HG02571 (cell line): ENCODE data around the gene CSTPP1.
"Not testable (repeated sequence)": the region's sequence is repeated elsewhere in the genome, so short reads cannot be mapped to it uniquely, and the experiment has no call there.

ENCODE experiments used
- ATAC-seq: cut with Tn5 transposase; IDR thresholded peaks from one replicate; pipeline ENCODE4 v1.9.1; 2021; ENCODE audit warnings: mild to moderate bottlenecking, moderate library complexity; ENCODE audit not compliant: unreplicated experiment

CSTPP1 gene

DNA sequence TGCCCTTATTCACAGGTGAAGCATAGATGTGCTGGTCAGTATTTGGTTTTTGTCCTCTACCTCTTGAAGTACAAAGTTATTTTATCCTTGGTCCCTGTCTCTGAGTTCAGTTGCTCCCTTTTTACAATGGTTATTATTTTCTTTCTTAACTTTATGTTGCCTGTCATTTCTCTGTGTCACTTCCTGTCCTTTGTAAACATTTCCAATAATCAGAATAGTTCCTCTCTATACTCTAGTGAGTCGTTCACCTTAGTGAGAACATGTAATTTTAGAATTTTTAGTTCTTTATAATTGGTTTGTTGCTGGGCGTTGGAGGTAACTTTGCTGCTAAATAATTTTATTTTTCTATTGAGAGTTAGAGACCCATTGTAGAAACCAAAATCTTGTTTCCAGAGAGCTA, 16.0 kb downstream of the CSTPP1 start:
- ATAC-seq: no peak

DNA sequence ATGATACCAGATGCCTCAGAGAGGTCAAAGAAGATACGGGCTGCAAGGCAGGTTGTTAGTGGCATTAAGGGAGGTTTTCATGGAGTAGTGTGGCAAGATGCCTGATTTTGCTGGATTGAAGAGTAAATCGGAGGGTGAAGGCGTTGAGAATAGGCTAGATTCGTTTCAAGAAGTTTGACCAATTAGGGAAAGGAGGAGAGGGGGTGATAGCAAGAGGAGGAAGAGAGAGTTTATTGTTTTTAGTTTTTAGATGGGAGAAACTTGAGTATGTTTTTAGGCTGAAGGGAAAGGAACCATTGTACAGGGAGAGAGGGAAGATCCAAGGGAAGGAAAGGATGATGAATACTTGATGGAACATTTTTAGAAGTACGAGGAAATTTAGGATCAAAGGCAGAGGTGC, 16.5 kb downstream of the CSTPP1 start:
- no peak for ATAC-seq

DNA sequence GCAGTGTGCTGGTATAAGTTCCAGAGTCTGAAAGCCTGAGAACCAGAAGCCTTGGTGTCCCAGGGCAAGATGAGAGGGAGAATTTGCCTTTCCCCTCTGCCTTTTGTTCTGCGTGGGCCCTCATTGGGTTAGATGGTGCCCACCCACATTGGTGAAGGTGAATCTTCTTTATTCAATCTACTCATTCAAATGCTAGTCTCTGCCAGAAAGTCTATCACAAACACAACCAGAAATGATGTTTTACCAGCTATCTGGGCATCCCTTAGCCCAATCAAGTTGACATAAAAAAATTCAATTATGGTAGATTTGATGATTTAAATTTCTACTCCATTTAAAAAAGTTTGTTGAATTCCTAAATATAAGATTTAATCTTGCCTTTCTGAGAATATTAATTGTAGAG, 22.2 kb downstream of the CSTPP1 start:
- no peak for ATAC-seq

DNA sequence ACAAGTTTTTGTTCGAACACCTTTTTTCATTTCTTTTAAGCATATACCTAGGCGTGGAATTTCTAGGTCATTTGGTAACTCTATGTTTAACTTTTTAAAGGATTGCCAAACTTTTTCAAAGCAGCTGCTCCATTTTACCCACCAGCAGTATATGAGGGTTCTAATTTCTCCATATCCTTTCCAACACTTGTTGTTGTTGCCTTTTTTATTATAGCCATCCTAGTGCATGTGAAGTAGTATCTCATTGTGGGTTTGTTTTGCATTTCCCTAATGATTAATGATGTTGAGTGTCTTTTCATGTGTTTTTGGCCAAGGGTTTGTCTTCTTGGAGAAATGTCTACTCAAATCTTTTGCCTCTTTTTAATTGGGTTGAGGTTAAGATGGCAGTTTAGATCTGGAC, 24.5 kb downstream of the CSTPP1 start:
- ATAC-seq: no peak

DNA sequence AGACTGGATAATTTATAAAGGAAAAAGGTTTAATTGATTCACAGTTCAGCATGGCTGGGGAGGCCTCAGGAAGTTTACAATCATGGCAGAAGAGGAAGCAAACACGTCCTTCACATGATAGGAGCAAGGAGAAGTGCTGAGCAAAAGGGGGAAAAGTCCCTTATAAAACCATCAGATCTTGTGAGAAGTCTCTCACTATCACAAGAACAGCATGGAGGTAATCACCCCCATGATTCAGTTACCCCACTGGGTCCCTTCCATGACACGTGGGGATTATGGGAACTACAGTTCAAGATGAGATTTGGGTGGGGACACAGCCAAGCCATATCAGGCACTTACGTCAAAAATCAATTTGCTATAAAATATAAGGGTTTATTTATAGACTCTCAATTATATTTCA, 25.3 kb downstream of the CSTPP1 start:
- not testable (repeated sequence) for ATAC-seq

DNA sequence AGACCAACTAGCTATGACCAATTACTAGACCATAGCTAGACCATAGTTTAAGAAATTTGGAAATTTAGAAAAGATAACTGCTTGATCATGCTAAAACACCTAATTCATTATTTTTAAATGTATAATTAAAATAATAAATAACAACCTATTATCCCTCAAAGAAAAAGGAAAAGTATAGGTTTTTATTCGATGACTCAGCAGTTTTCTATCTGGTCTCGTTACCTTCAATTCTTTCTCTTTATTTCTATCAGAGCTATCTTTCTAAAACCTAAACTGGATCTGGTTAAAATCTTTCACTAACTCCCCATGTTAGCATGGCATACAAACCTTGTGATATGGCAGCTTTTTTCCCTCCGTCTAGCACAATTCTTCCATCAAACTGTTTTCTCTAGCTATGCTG, 27.3 kb downstream of the CSTPP1 start:
- no peak for ATAC-seq

DNA sequence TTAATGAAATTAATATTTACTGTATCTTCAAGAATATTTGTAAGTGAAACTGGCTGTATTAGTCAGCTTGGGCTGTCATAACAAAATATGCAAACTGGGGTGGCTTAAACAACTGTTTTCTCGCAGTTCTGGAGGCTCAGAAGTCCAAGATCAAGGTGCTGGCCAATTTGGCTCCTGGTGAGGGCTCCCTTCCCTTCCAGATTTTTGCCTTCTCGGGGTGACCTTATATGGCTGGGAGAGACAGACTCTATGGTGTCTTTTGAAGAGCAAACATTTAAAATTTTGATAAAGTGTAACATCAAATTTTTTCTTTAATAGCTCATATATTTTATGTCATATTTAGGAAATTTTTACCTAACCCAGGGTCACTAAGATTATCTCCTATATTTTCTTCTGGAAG, 30.2 kb downstream of the CSTPP1 start:
- ATAC-seq: no peak

DNA sequence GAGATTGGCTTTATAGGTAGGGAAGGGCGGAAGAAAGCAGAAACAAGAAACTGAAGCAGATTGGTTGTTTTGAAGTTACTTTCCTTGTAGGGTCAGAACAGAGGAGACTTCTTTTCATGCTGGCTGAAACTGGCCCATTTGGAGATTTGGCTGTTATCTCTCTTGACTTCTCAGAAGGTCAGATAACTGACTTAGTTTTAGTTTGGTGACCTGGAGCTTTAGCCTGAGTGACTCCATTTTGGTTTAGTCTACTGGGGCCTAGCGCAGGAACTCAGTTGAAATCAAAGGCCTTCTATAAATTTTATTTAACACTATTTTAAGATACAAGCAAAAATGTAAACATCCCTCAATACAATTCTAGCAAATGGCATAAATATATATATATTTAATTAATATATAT, 31.4 kb downstream of the CSTPP1 start:
- no peak for ATAC-seq

DNA sequence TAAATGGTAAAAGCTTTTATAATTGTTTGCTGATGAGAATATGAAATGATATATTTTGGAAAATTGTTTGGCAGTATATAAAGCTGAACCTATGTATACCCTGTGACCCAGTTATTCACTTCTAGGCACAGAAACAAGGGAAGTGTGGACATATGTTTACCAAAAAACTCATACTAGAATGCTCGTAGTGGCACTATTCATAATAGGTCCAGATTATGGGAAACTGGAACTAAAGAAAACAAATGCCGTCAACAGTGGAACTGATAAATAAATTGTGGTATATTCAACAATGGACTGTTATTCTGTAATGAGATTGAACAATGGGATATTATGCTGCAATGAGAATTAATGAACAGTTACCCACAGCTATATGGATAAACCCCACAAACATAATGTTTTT, 32.8 kb downstream of the CSTPP1 start:
- ATAC-seq: no peak

DNA sequence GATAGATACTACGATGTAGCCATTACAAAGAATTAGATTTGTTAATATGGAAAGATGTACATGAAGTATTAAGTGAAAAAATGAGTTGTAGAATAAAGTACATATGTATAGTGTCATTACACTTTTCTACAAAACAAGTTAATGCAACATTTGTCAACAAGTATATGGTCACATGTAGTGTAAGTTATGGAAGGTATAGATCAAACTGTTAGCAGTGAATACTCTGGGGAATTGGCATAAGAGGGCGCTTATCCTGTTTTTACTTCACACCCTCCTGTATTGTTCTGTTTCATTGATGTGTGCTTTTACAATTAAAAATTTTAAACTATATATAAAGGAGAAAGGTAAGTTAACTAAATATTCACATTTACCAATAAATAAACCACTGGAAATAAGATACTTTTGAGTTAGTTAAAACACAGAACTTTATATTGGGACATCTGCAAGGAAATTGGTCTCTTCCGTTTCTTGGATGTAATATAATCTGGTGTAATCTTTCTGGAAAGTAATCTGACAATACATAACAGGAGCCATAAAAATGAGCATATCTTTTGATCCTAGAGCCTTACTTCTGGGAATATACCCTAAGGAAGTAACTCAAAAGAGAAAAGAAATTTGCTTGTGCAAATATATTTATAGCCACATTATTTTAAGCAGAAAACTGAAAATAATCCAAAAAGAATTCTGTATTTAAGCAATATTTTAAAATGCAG, 34.5 kb downstream of the CSTPP1 start:
- ATAC-seq: no peak

DNA sequence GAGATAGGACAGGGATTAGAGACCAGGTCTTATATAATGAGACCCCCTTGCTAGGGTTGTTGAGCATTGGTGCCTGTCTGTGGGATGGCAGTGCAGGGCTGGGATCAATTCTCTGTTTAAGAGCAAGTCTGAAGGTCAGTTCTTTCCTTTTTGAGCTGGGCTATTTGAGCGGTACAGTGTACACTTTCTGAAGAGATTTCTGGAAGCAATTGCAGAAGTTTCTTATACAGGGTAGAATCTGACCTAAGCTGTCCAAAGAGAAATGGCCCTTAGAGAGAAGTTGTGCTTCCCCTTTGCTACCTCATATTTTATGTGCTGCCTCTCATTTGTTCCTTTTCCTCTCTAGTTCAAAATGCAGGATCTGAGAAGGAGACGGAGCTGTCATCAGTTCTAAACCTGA, 35.8 kb downstream of the CSTPP1 start:
- ATAC-seq: no peak

DNA sequence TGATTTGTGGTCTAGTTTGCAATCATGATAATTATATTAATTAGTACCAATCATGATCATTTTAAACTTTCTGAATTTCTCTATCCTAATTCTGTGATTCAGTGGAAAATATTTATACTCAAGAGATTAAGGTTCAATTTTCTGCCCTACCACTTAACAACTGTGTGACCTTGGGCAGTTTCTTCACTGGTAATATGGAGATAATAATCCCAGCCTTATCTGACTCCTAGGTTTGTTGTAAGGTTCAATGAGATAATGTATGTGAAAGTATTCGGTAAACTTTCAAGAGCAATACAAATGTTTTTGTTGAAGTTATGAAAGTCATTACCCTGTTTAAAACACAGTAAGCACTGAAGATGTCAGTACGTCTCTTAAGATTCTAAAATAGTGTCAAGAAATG, 36.3 kb downstream of the CSTPP1 start:
- ATAC-seq: no peak

DNA sequence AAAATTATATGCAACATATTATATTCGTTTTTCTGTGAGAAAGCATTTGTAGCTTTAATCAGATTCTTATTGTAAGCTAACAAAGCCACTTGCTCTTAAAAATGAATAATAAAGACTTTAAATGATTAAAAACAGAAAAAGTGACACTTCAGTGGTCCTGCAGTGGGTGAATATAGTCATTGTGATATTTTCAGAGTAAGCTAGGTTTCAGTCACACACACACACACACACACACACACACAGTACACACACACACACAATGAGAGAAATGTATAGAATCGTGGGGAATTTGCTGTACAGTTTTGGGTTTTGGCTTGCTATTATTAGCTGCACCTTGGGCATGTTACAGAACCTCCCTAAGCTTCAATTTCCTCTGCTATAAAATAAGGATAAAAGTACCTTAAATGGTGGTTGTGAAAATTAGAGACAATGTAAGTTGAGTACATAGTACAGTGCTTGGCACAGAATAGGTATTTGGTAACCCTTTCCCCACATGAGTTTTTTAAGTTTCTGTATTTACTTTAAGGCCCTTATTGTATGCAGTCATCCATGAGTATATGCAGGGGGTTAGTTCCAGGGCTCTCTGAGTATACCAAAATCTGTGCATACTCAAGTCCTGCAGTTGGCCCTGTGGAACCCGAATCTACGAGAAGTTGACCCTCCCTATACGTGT, 39.8 kb downstream of the CSTPP1 start:
- ATAC-seq: no peak

DNA sequence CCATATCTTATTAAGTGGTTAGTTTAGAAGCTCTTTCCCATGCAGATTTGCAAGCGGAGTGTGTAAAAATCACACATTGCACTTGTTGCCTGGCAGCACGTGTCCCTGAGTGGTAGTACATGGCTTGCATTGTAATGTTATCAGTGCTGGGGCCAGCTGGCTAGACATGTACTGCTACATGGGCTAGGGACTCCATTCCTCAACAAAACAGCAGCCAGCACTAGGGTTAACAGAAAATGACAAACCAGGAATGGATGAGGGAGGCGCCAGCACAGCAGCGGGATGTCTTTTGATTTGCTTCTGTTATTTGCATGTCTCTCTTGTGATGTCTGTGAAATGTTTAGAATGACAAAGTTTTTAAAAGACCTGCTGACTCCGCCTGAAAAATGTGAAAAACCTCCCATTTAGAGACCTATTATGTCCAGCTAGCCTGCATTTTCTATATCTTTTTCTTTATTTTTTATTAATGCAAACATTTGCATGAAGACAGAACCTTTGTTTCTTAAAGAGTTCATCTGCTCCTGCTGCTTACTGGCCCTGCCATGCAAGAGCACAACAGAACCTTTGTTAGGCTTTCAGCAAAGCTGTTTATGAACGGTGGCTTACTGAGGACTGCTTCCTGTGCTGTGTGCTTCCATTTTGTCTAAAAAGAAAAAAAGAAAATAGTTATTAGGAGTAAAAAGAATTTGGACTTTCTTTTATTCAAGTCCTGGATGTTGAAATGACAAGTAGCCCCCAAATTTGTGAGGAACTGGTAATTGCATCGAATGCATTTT, 40.7 kb downstream of the CSTPP1 start:
- no peak for ATAC-seq

DNA sequence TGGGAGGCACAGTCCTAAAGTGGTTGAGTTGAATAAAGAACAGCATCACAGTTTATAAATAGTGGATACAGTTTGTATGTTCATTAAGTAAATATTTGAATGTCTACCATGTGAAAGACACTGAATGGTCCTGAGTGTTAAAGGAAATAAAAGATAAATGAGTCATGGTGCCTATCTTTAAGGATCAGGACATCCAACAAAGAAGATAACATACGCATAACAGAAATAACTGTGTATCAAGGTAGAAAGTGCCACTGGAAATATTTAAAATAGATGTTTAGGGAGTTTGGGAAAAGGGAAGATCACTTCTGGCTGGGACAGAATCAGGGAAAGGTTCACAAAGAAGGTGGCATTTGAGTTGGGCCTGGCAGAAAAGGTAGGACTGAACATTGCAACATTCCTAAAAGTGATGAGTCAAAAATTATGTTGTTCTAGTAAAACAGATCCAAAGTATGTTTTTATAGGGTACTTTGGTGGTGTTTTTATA, 41.5 kb downstream of the CSTPP1 start:
- no peak for ATAC-seq

DNA sequence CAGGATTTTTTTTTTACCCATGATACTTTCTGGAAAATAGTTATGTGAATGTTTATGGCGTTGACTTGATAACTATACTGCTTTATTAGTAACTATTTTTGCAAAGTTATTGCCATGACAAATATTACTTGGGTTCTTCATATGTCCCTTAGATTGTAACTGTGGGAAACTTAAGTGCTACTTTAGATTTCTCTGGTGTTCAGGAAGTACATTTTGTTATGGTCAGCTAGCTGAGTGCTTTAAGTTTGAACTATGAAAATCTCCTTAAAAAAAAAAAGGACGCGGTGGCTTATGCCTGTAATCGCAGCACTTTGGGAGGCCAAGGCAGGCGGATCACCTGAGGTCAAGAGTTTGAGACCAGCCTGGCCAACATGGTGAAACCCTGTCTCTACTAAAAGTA, 42.8 kb downstream of the CSTPP1 start:
- no peak for ATAC-seq

DNA sequence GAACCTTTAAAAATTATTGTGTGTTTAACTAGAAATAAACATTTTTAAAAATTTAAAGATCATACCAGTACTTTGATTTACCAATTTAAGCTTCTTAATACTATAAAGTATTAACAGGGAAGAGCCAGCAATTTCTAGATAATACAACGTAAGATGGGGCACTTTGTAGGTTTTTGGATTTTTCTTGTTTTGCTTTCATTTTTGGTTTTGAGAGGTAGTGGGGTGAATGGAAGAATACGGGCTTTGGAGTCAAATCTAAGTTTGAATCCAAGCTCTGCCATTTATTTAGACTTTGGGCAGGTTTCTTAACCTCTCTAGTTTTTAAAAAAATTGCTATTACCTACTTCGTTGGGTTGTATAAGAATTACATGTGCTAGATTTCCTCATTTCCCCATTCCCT, 44.9 kb downstream of the CSTPP1 start:
- ATAC-seq: no peak

DNA sequence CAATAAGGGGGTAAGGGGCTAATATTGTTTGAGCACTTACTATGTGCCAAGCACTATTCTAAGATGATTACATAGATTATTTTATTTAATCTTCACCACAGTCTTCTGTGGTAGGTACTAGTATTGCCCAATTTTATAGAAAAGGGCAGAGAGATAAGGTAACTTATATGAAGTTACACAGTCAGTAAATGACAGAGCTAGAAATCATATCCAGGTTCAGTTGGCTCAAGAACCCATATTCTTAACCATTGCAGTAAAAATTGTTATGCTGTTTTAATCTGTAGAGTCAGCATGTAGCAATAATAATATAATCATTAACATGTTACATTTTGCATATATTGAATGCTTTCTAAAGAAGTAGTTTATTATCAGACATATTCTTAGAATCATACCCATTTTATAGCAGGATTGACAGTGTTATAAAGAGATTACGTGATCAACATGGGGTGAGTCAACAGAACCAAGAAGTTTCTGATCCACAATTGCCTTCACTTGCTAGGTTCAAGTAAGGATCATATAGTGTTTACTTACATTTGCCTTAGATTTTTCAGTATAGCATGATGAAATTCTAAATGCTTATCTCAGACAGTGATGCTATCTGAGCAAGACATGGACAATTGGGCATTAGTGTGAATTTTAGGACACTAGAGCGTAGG, 46.4 kb downstream of the CSTPP1 start:
- ATAC-seq: no peak

DNA sequence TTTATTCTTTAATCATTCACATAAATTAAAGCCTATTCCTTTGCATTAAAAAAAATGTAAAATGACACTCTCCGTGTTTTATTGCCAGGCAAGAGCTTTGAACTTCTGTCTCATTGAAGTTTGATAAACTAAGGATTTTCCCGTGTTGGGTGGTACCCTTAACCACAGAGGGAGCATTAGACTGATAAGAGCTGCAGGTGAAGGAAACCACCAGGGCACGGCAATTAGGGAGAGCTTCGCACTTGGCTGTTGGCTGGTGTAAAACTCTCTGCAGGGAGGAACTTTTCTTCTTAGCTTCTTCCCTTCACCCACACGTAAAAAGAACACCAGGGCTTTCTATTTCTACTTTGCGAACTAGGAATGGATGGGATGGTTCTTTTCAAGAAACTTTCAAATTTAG, 47.0 kb downstream of the CSTPP1 start:
- no peak for ATAC-seq

DNA sequence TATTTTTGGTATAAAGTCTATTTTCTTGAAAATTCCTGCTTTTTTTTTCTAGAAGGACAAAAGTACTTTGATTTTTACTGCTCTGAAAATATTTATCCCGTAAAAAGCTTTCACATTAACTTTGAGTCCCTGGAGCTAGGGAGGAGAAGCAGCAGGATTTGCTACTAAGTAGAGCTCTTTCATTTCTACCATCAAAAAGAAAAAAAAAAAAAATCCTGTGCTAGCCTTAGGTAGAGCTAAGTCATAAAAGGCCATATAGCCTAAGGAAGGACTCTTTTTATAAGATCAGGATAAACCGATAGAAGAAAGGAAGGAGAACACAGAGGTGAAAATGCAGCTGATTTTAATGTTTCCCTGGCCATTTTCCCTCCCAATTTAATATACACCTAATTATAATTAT, 48.0 kb downstream of the CSTPP1 start:
- no peak for ATAC-seq

DNA sequence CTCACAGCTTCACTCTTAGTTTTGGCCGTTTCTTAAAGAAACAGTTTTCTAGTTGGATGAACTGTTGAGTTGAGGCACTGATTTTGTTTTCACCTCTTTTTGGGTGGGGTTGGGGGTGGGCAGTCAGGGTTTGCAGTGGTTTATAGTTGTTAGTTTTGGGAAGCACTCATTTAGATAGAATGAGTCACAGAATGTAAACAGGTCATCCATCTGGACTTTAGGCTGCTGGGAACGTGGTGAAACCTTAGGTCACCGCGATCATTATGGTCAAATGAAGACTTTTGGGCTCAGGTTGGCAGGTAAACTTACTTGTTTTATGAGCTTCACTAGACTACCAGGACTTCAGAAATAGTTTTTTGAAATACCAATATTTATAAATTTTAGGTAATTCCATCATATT, 48.4 kb downstream of the CSTPP1 start:
- ATAC-seq: no peak
